ENCODE measurements around the gene CLDN6.

DNA sequence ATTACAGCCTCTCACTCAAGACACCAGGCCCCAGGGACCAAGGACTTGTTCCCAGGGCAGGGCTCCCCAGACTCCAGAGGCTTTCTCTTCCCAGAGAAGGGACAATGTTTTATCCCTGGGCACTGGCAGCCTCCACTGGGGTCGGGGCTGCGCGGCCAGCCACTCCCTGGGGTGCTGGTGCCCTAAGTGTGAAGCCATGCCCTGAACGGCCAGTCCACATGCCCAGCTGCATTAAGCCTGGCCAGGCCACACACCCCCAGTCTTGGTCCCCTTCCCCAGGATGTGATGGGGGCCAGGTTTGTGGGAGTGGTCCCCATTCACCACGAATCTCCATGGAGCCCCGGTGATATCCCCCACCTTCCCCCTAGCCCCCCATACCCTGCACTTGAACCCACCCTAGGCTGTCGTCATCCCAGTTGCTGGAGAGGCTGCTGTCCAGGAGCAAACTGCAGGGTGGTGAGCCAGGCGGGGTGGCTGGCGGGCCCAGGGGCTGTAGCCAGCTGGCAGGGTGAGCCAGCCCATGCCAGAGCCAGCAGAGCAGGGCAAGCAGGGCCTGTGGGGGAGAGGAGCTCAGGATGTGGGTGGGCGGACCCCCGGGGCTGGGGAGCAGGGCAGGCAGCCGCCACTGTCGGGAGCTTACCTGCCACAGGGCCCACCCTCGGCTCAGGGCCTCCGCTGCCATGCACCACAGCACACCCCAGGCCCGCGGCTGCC is 44.2 kb downstream of the CLDN6 start:
- TF ChIP-seq CTCF (conservative IDR thresholded peaks at IDR 0.05; ENCODE audit: low read length) (no peak), EZH2phosphoT487 (IDR thresholded peaks at IDR 0.05; ENCODE audit: borderline replicate concordance, low read depth, low read length) (no peak)
